Stimulated activated CD4-positive, alpha-beta T cell treated with anti-CD3 and anti-CD28 coated beads, Interleukin-4, amount 100 ng/mL, for 4 hours (primary cell): ENCODE measurements around the gene CFAP69.
"Not testable (repeated sequence)": the region's sequence is repeated elsewhere in the genome, so short reads cannot be mapped to it uniquely, and the experiment has no call there.

ENCODE experiments used
- DNase-seq, 2 experiments: peaks; one replicate each; pipeline ENCODE4 v3.0.0-alpha.2; 2020

CFAP69 gene

GRCh38 chr7:90232430-90232829 lies 12.5 kb upstream of the CFAP69 start:
- DNase-seq = no peak

GRCh38 chr7:90233569-90233968 lies 11.4 kb upstream of the CFAP69 start:
- DNase-seq = no peak

- no peak for DNase-seq
These were observed 8.2 kb upstream of the CFAP69 start for GRCh38 chr7:90236721-90237289.

GRCh38 chr7:90238022-90238421 lies 7.0 kb upstream of the CFAP69 start:
- DNase-seq = no peak

GRCh38 chr7:90238583-90238982 lies 6.4 kb upstream of the CFAP69 start:
- DNase-seq = no peak

GRCh38 chr7:90239050-90239449 lies 5.9 kb upstream of the CFAP69 start:
- DNase-seq = no peak

- DNase-seq = no peak
These were observed 5.2 kb upstream of the CFAP69 start for GRCh38 chr7:90239625-90240228.

- DNase-seq = no peak
These were observed 2.4 kb upstream of the CFAP69 start for GRCh38 chr7:90242369-90243168.

- DNase-seq = no peak
These were observed 1.4 kb upstream of the CFAP69 start for GRCh38 chr7:90243556-90243955.

- DNase-seq = no peak
These were observed 437 bp upstream of the CFAP69 start for GRCh38 chr7:90244565-90244908.

GRCh38 chr7:90246171-90246570 lies 1.2 kb downstream of the CFAP69 start:
- DNase-seq = no peak

- DNase-seq = no peak
These were observed 3.7 kb downstream of the CFAP69 start for GRCh38 chr7:90248706-90249105.

GRCh38 chr7:90250601-90251303 lies 5.8 kb downstream of the CFAP69 start:
- DNase-seq = no peak

GRCh38 chr7:90251304-90251635 lies 6.3 kb downstream of the CFAP69 start:
- no peak for DNase-seq

GRCh38 chr7:90256011-90256410 lies 11.0 kb downstream of the CFAP69 start:
- not testable (repeated sequence) for DNase-seq

- DNase-seq = no peak
These were observed 11.8 kb downstream of the CFAP69 start for GRCh38 chr7:90256778-90257177.

- no peak for DNase-seq
These were observed 16.5 kb downstream of the CFAP69 start for GRCh38 chr7:90261441-90261840.

GRCh38 chr7:90262438-90262837 lies 17.5 kb downstream of the CFAP69 start:
- DNase-seq = no peak

- no peak for DNase-seq
These were observed 21.8 kb downstream of the CFAP69 start for GRCh38 chr7:90266808-90267207.

GRCh38 chr7:90267263-90267858 lies 22.4 kb downstream of the CFAP69 start:
- no peak for DNase-seq

- no peak for DNase-seq
These were observed 24.2 kb downstream of the CFAP69 start for GRCh38 chr7:90269163-90269562.

- DNase-seq = no peak
These were observed 25.6 kb downstream of the CFAP69 start for GRCh38 chr7:90270431-90271178.

GRCh38 chr7:90271753-90272152 lies 26.8 kb downstream of the CFAP69 start:
- DNase-seq = no peak
